Esophagus muscularis mucosa (tissue), 3 donors: ENCODE results near the gene ALKBH5.

Experiments used
- CTCF ChIP-seq, 3 experiments: fragments of 200-600 bp in 2 of 3; fragments of 450-650 bp in 1 of 3; sonication (generic) in 2 of 3; IDR thresholded peaks; one replicate each; pipeline ENCODE4 v1.5.1; 2017 to 2019; ENCODE audit warnings: antibody characterized with exemption in 3 of 3, mild to moderate bottlenecking in 2 of 3, moderate library complexity in 1 of 3
- POLR2AphosphoS5 ChIP-seq, 2 donors: sonication (generic); formaldehyde crosslinking; IDR thresholded peaks; one replicate each; pipeline ENCODE4 v1.6.1; 2017; ENCODE audit warnings: antibody characterized with exemption in 2 of 2

GRCh38 chr17:18194394-18194793, 10.8 kb downstream of the ALKBH5 start:
- no peak for TF ChIP-seq POLR2AphosphoS5 (IDR thresholded peaks at IDR 0.05)
- TF ChIP-seq CTCF (IDR thresholded peaks at IDR 0.05): no peak
